WTC11 (cell line): ENCODE results near the gene ADGRL3.

Source experiments
- AR ChIP-seq: fragments of 250-450 bp; sonication (Bioruptor Pico); IDR thresholded peaks from 2 replicates; pipeline ENCODE4 v1.9.0; 2021; ENCODE audit warnings: mild to moderate bottlenecking
- ATF6 ChIP-seq: sonication (generic); formaldehyde crosslinking; IDR thresholded peaks from 2 replicates; pipeline ENCODE4 v1.8.1; 2023; ENCODE audit warnings: mild to moderate bottlenecking, missing genetic modification reagents
- CREM ChIP-seq: sonication (generic); formaldehyde crosslinking; IDR thresholded peaks from 2 replicates; pipeline ENCODE4 v1.8.1; 2022; ENCODE audit warnings: mild to moderate bottlenecking, missing genetic modification reagents, moderate library complexity
- CTCF ChIP-seq: fragments of 200-600 bp; IDR thresholded peaks from 2 replicates; pipeline ENCODE4 v1.8.0; 2022; ENCODE audit warnings: antibody characterized with exemption
- ETV6 ChIP-seq: sonication (generic); formaldehyde crosslinking; IDR thresholded peaks from 2 replicates; pipeline ENCODE4 v1.8.1; 2022; ENCODE audit warnings: mild to moderate bottlenecking, missing genetic modification reagents
- JUN ChIP-seq: sonication (generic); formaldehyde crosslinking; IDR thresholded peaks from 2 replicates; pipeline ENCODE4 v1.8.0; 2023; ENCODE audit warnings: mild to moderate bottlenecking, missing genetic modification reagents
- SMAD3 ChIP-seq: sonication (generic); formaldehyde crosslinking; IDR thresholded peaks from 2 replicates; pipeline ENCODE4 v1.8.0; 2022; ENCODE audit warnings: missing genetic modification reagents, mild to moderate bottlenecking, borderline replicate concordance
- TEAD1 ChIP-seq: sonication (generic); formaldehyde crosslinking; IDR thresholded peaks from 2 replicates; pipeline ENCODE4 v1.8.0; 2022; ENCODE audit warnings: mild to moderate bottlenecking, missing genetic modification reagents
- TF ChIP-seq, protein P1 (sequence below): sonication (generic); formaldehyde crosslinking; IDR thresholded peaks from 2 replicates; pipeline ENCODE4 v1.8.0; 2022; ENCODE audit warnings: mild to moderate bottlenecking, missing genetic modification reagents
- TF ChIP-seq, protein P2 (sequence below): sonication (generic); formaldehyde crosslinking; IDR thresholded peaks from 2 replicates; pipeline ENCODE4 v1.8.0; 2022; ENCODE audit warnings: mild to moderate bottlenecking, missing genetic modification reagents

DNA sequence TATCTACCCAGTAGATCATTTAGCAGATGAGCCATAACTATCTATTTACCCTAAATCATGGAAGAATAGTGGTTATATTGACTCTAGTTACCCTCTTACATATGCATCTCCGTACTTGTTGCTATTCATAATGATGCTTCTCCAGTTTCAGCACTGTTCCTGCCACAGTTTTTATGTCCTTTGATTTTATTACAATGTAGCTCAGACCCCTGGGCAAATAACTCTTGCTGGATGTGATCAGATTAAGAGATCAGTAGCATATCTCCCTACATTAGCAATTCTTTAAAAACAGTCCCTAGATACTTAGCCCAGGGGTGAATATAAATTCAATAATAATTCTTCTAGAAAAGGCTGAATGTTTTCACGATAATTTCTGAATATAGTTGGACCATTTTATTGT is 696.5 kb downstream of the ADGRL3 start:
- TF ChIP-seq, protein P1, sequence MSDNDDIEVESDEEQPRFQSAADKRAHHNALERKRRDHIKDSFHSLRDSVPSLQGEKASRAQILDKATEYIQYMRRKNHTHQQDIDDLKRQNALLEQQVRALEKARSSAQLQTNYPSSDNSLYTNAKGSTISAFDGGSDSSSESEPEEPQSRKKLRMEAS, result no peak
- TF ChIP-seq CTCF, result no peak
- no peak for TF ChIP-seq ETV6 (CRISPR knock-in tag)
- no peak for TF ChIP-seq TEAD1
- no peak for TF ChIP-seq CREM (CRISPR knock-in tag)
- TF ChIP-seq, protein P2, sequence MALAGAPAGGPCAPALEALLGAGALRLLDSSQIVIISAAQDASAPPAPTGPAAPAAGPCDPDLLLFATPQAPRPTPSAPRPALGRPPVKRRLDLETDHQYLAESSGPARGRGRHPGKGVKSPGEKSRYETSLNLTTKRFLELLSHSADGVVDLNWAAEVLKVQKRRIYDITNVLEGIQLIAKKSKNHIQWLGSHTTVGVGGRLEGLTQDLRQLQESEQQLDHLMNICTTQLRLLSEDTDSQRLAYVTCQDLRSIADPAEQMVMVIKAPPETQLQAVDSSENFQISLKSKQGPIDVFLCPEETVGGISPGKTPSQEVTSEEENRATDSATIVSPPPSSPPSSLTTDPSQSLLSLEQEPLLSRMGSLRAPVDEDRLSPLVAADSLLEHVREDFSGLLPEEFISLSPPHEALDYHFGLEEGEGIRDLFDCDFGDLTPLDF (CRISPR knock-in tag), result no peak
- no peak for TF ChIP-seq ATF6 (CRISPR knock-in tag)
- no peak for TF ChIP-seq JUN (CRISPR knock-in tag)
- TF ChIP-seq AR (CRISPR knock-in tag), result no peak
- no peak for TF ChIP-seq SMAD3 (CRISPR knock-in tag)
